Gastroesophageal sphincter (tissue), 4 donors: ENCODE data around the gene U2AF2. TPM values are rescaled to one million over a fixed set of nuclear protein-coding genes. Genes with fewer than 3 reads are reported as not detected.

Experiments used
- ATAC-seq: fragments of 150-250 bp; one replicate; pipeline ENCODE4 v1.9.1; 2016; ENCODE audit warnings: mild to moderate bottlenecking, moderate library complexity
- H3K27ac ChIP-seq, 4 donors: fragments of 200-600 bp; sonication (generic) in 3 of 4; 1 replicate in 3 of 4; 2 replicates in 1 of 4; pipeline ENCODE4 v1.5.1; 2016 to 2019
- H3K27me3 ChIP-seq: fragments of 200-600 bp; sonication (generic); one replicate; pipeline ENCODE4 v1.5.1; 2019
- H3K36me3 ChIP-seq, 2 donors: fragments of 200-600 bp; sonication (generic); one replicate each; pipeline ENCODE4 v1.5.1; 2019; ENCODE audit warnings: control low read depth in 1 of 2
- H3K4me1 ChIP-seq, 3 donors: fragments of 200-600 bp; sonication (generic); 1 replicate in 2 of 3; 2 replicates in 1 of 3; pipeline ENCODE4 v1.5.1; 2016 to 2019; ENCODE audit warnings: control low read depth in 2 of 3
- H3K4me3 ChIP-seq, 2 donors: fragments of 200-600 bp; sonication (generic); one replicate each; pipeline ENCODE4 v1.5.1; 2019; ENCODE audit warnings: mild to moderate bottlenecking in 1 of 2, moderate library complexity in 1 of 2
- H3K9me3 ChIP-seq, 3 donors: fragments of 200-600 bp; sonication (generic); one replicate each; pipeline ENCODE4 v1.5.1; 2017 to 2019; ENCODE audit warnings: control low read depth in 2 of 3
- CTCF ChIP-seq, 4 experiments: fragments of 200-600 bp in 2 of 4; fragments of 450-650 bp in 2 of 4; sonication (generic) in 1 of 4; IDR thresholded peaks; one replicate each; pipeline ENCODE4 v1.5.1; 2017 to 2019; ENCODE audit warnings: antibody characterized with exemption in 4 of 4, mild to moderate bottlenecking in 2 of 4, moderate library complexity in 2 of 4
- EP300 ChIP-seq: sonication (generic); formaldehyde crosslinking; IDR thresholded peaks from one replicate; pipeline ENCODE4 v1.6.1; 2017; ENCODE audit warnings: antibody characterized with exemption, mild to moderate bottlenecking
- POLR2A ChIP-seq, 2 donors: fragments of 450-650 bp; IDR thresholded peaks; one replicate each; pipeline ENCODE4 v1.6.1; 2017; ENCODE audit warnings: antibody characterized with exemption in 2 of 2, mild to moderate bottlenecking in 2 of 2, moderate library complexity in 1 of 2
- POLR2AphosphoS5 ChIP-seq: sonication (generic); formaldehyde crosslinking; IDR thresholded peaks from one replicate; pipeline ENCODE4 v1.6.1; 2017; ENCODE audit warnings: antibody characterized with exemption
- WGBS, 2 donors: methylation state at CpG; one replicate each; pipeline ENCODE4 v1.1.5; 2018; ENCODE audit warnings: low coverage in 1 of 2; 5-methylcytosine and 5-hydroxymethylcytosine counted together
- total RNA-seq, 4 donors: library from RNA; depleted of rRNA; stranded (reverse); fragments of >200 nt; gene quantifications; one replicate each; pipeline ENCODE4 v1.1.0, GENCODE V29; 2016

The U2AF2 gene
- 10 to 100 TPM; 68.9 to 97.9 (median 91.4) TPM for total RNA-seq

- Histone ChIP-seq H3K9me3 (no peaks in the 10 kb centered on the region), H3K27me3 (no peaks in the 10 kb centered on the region), H3K4me3 (peak within 1 kb of the TSS; percentile 71 to 97), H3K4me1 (peaks cover 0 to 63% (median 48%) of the 10 kb centered on the region in 3 donors), H3K27ac (peak within 1 kb of the TSS; percentile 85 to 99 (median 98)), H3K36me3 (peaks cover 0 to 39% of the 10 kb centered on the region in 2 donors)
- peak; percentile 54 for ATAC-seq
- 0% methylated on average over 7 to 16 of the region's 95 CpGs for WGBS, 2 donors
- TF ChIP-seq POLR2AphosphoS5, result peak; percentile 66
- no peak for TF ChIP-seq EP300
- TF ChIP-seq POLR2A (IDR thresholded peaks at IDR 0.05), result peak; percentile 45 to 57
- peak in 2 of 4 experiments; percentile 6 to 16 for TF ChIP-seq CTCF (IDR thresholded peaks at IDR 0.05)
Measured at GRCh38 chr19:55654868-55655647, at the start of gene U2AF2. Gene U2AF2 (plus strand): TSS chr19:55655035. CDS start chr19:55655105, 70 bp downstream.

GRCh38 chr19:55605207-55605636 is 49.6 kb upstream of the U2AF2 start:
- Histone ChIP-seq H3K27ac (peak overlapping the region; percentile 79 to 97 (median 95)), H3K27me3 (no peaks in the 10 kb centered on the region), H3K4me3 (peak overlapping the region; percentile 81 to 84), H3K36me3 (peaks cover 0 to 26% of the 10 kb centered on the region in 2 donors), H3K4me1 (peaks cover 0 to 52% (median 21%) of the 10 kb centered on the region in 3 donors), H3K9me3 (no peaks in the 10 kb centered on the region)
- ATAC-seq, result peak; percentile 90
- 0 to 1% methylated on average over 4 to 7 of the region's 43 CpGs for WGBS, 2 donors
- TF ChIP-seq CTCF (IDR thresholded peaks at IDR 0.05), result no peak
- peak; percentile 41 for TF ChIP-seq POLR2AphosphoS5
- no peak for TF ChIP-seq EP300

- 0 to 1% methylated on average over 10 to 18 of the region's 44 CpGs for WGBS, 2 donors
- H3K4me1 ChIP-seq, result peaks cover 0 to 55% (median 20%) of the 10 kb centered on the region in 3 donors
- no peaks in the 10 kb centered on the region for H3K9me3 ChIP-seq
- peaks cover 0 to 32% of the 10 kb centered on the region in 2 donors for H3K36me3 ChIP-seq
- no peaks in the 10 kb centered on the region for H3K27me3 ChIP-seq
- peak; percentile 23 for ATAC-seq
- peak within 1 kb of the TSS; percentile 79 to 97 (median 95) for H3K27ac ChIP-seq
- TF ChIP-seq CTCF (IDR thresholded peaks at IDR 0.05), result peak in 3 of 4 experiments; percentile 59 to 80 (median 68)
- TF ChIP-seq POLR2AphosphoS5, result no peak
- TF ChIP-seq POLR2A (IDR thresholded peaks at IDR 0.05), result peak in 1 of 2 donors; percentile 45
- H3K4me3 ChIP-seq, result peak within 1 kb of the TSS; percentile 81 to 84
Measured at GRCh38 chr19:55605637-55606470, 49.0 kb upstream of the U2AF2 start, which contains the start of gene ZNF865. Gene ZNF865 (plus strand): TSS chr19:55605647. CDS start chr19:55613619, 7,972 bp downstream.

- Histone ChIP-seq H3K4me3 (peak overlapping the region in 1 of 2 donors; percentile 81), H3K27ac (peak overlapping the region in 3 of 4 donors; percentile 94 to 97 (median 96)), H3K36me3 (peaks cover 0 to 32% of the 10 kb centered on the region in 2 donors), H3K4me1 (peaks cover 0 to 55% (median 18%) of the 10 kb centered on the region in 3 donors), H3K27me3 (no peaks in the 10 kb centered on the region), H3K9me3 (no peaks in the 10 kb centered on the region)
- no peak for ATAC-seq
- 3% methylated on average over 4 of the region's 12 CpGs; no CpG with 5 or more reads in 1 of the 2 donors for WGBS, 2 donors
- TF ChIP-seq EP300, result no peak
- no peak for TF ChIP-seq POLR2AphosphoS5
- no peak for TF ChIP-seq POLR2A (IDR thresholded peaks at IDR 0.05)
- no peak for TF ChIP-seq CTCF (IDR thresholded peaks at IDR 0.05)
Measured at GRCh38 chr19:55606471-55606787, 48.4 kb upstream of the U2AF2 start.
